H1 (cell line): ENCODE measurements around the gene RAB31. TPM values are rescaled to one million over a fixed set of nuclear protein-coding genes. Genes with fewer than 3 reads are reported as not detected.
A peak's percentile ranks its signal among the peaks of the same experiment; 100 is the strongest.

Experiments
- CTCF ChIA-PET: fragments of 300-600 bp; sonication (Branson Sonifier 250); formaldehyde crosslinking; loops from one replicate; lab custom pipeline; 2021; ENCODE audit not compliant: partially characterized antibody; lab: Charles Lee
- POLR2A ChIA-PET: fragments of 300-600 bp; sonication (Branson Sonifier 250); formaldehyde crosslinking; loops from one replicate; lab custom pipeline; 2021; ENCODE audit warnings: inconsistent platforms; ENCODE audit not compliant: partially characterized antibody; lab: Charles Lee
- DNase-seq, 2 experiments: peaks; one replicate each; pipeline versions ENCODE4 v3.0.0 to v3.0.0-alpha.2; 2010 to 2022; ENCODE audit warnings: low spot score in 2 of 2, low read depth in 1 of 2, mixed read lengths in 1 of 2
- FAIRE-seq: peaks from 2 replicates; lab custom pipeline; 2011; peaks lifted over from hg19 to GRCh38; lab: Jason Lieb, UNC
- H2AFZ ChIP-seq: 2 replicates; pipeline ENCODE4 v1.8.1; 2012; ENCODE audit warnings: low read length, inconsistent platforms
- H2AK5ac ChIP-seq: 2 replicates; pipeline ENCODE4 v1.6.1; 2013; ENCODE audit warnings: low read depth, low read length
- H2BK120ac ChIP-seq: replicated peaks from 2 replicates; pipeline ENCODE3; 2013; ENCODE audit warnings: low read depth, low read length, inconsistent platforms
- H2BK12ac ChIP-seq: 2 replicates; pipeline ENCODE4 v1.6.1; 2013; ENCODE audit warnings: low read depth, low read length
- H2BK15ac ChIP-seq: 2 replicates; pipeline ENCODE4 v1.6.1; 2013; ENCODE audit warnings: low read length
- H2BK20ac ChIP-seq: 2 replicates; pipeline ENCODE4 v1.6.1; 2013; ENCODE audit warnings: low read length
- H2BK5ac ChIP-seq: 2 replicates; pipeline ENCODE4 v1.6.1; 2013; ENCODE audit warnings: low read depth, low read length
- H3K14ac ChIP-seq: 2 replicates; pipeline ENCODE4 v1.6.1; 2013; ENCODE audit warnings: inconsistent platforms; ENCODE audit not compliant: insufficient read length
- H3K18ac ChIP-seq: 2 replicates; pipeline ENCODE4 v1.6.1; 2013; ENCODE audit warnings: low read length; ENCODE audit errors: extremely low read depth
- H3K23ac ChIP-seq: 2 replicates; pipeline ENCODE4 v1.6.1; 2013; ENCODE audit warnings: inconsistent platforms; ENCODE audit not compliant: insufficient read length
- H3K23me2 ChIP-seq: 2 replicates; pipeline ENCODE4 v1.6.1; 2013; ENCODE audit warnings: low read depth, low read length
- H3K27ac ChIP-seq: 2 replicates; pipeline ENCODE4 v1.6.1; 2011; ENCODE audit warnings: low read depth, low read length, inconsistent platforms
- H3K27me3 ChIP-seq, 4 experiments: replicated peaks in 1 of 4; 1 replicate in 1 of 4; 2 replicates in 3 of 4; pipeline versions ENCODE4 v1.6.1 to v1.8.1; 2011 to 2013; ENCODE audit warnings: low read length in 3 of 4, mild to moderate bottlenecking in 3 of 4, inconsistent platforms in 2 of 4, mixed read lengths in 2 of 4, moderate library complexity in 1 of 4; ENCODE audit not compliant: control insufficient read depth in 3 of 4, insufficient read depth in 3 of 4; ENCODE audit errors: extremely low read depth in 1 of 4
- H3K36me3 ChIP-seq, 4 experiments: 2 replicates each; pipeline versions ENCODE4 v1.6.1 to v1.8.1; 2011 to 2013; ENCODE audit warnings: mild to moderate bottlenecking in 4 of 4, low read length in 3 of 4, moderate library complexity in 2 of 4, control low read depth in 1 of 4, inconsistent platforms in 1 of 4; ENCODE audit not compliant: insufficient read depth in 4 of 4, control insufficient read depth in 2 of 4
- H3K4ac ChIP-seq: replicated peaks from 2 replicates; pipeline ENCODE3; 2013; ENCODE audit warnings: low read length, low read depth, mixed read lengths, inconsistent platforms; ENCODE audit not compliant: insufficient read length
- H3K4me1 ChIP-seq, 4 experiments: replicated peaks in 1 of 4; 1 replicate in 1 of 4; 2 replicates in 3 of 4; pipeline versions ENCODE4 v1.6.1 to v1.8.1; 2011 to 2013; ENCODE audit warnings: low read length in 3 of 4, inconsistent platforms in 2 of 4, mixed read lengths in 1 of 4; ENCODE audit not compliant: insufficient read depth in 4 of 4, control insufficient read depth in 3 of 4
- H3K4me2 ChIP-seq, 2 experiments: 2 replicates each; pipeline versions ENCODE4 v1.6.1 to v1.8.1; 2011 to 2013; ENCODE audit warnings: low read depth in 2 of 2, low read length in 2 of 2, control low read depth in 1 of 2, inconsistent platforms in 1 of 2, mild to moderate bottlenecking in 1 of 2; ENCODE audit not compliant: insufficient read depth in 1 of 2
- H3K4me3 ChIP-seq, 4 experiments: fragments of 200-600, 300-600 bp in 1 of 4; sonication (generic), shearing (Covaris generic), sonication (Bioruptor Twin) in 1 of 4; 2 replicates each; pipeline versions ENCODE4 v1.5.1 to v1.8.1; 2011 to 2016; ENCODE audit warnings: low read length in 4 of 4, low read depth in 3 of 4, control low read depth in 2 of 4, inconsistent platforms in 2 of 4, mild to moderate bottlenecking in 2 of 4, mixed read lengths in 1 of 4, moderate library complexity in 1 of 4; ENCODE audit not compliant: insufficient read depth in 2 of 4; ENCODE audit errors: extremely low read depth in 1 of 4
- H3K56ac ChIP-seq: replicated peaks from 2 replicates; pipeline ENCODE3; 2013; ENCODE audit warnings: low read depth, mild to moderate bottlenecking, mixed read lengths, low read length, inconsistent platforms; ENCODE audit not compliant: insufficient read length
- H3K79me1 ChIP-seq: 2 replicates; pipeline ENCODE4 v1.6.1; 2013; ENCODE audit warnings: low read depth, low read length, control low read depth
- H3K79me2 ChIP-seq, 2 experiments: 2 replicates each; pipeline versions ENCODE4 v1.6.1 to v1.8.1; 2012 to 2013; ENCODE audit warnings: low read length in 2 of 2, mild to moderate bottlenecking in 2 of 2, inconsistent platforms in 1 of 2; ENCODE audit not compliant: insufficient read depth in 2 of 2, control insufficient read depth in 1 of 2
- H3K9ac ChIP-seq, 4 experiments: replicated peaks in 1 of 4; 1 replicate in 1 of 4; 2 replicates in 3 of 4; pipeline versions ENCODE4 v1.6.1 to v1.8.1; 2011 to 2013; ENCODE audit warnings: low read depth in 3 of 4, low read length in 3 of 4, control low read depth in 2 of 4, mild to moderate bottlenecking in 2 of 4, moderate library complexity in 2 of 4, inconsistent platforms in 1 of 4; ENCODE audit errors: extremely low read depth in 1 of 4
- H3K9me3 ChIP-seq, 2 experiments: 2 replicates each; pipeline versions ENCODE4 v1.6.1 to v1.8.1; 2012 to 2013; ENCODE audit warnings: mild to moderate bottlenecking in 2 of 2, moderate library complexity in 2 of 2, control low read depth in 1 of 2, inconsistent platforms in 1 of 2, low read depth in 1 of 2, low read length in 1 of 2, mixed read lengths in 1 of 2; ENCODE audit not compliant: insufficient read depth in 2 of 2
- H4K20me1 ChIP-seq, 2 experiments: replicated peaks in 1 of 2; 2 replicates each; pipeline versions ENCODE3 to v1.8.1; 2011 to 2013; ENCODE audit warnings: inconsistent platforms in 2 of 2, low read length in 2 of 2, mild to moderate bottlenecking in 1 of 2; ENCODE audit not compliant: insufficient read depth in 2 of 2, control insufficient read depth in 1 of 2
- H4K5ac ChIP-seq: 2 replicates; pipeline ENCODE4 v1.6.1; 2013; ENCODE audit warnings: low read length, low read depth, mixed read lengths, inconsistent platforms; ENCODE audit not compliant: insufficient read length
- H4K8ac ChIP-seq: 2 replicates; pipeline ENCODE4 v1.8.0; 2013; ENCODE audit warnings: mild to moderate bottlenecking, moderate library complexity, low read length, inconsistent platforms; ENCODE audit not compliant: insufficient read depth; ENCODE audit errors: extremely low read depth
- H4K91ac ChIP-seq: replicated peaks from 2 replicates; pipeline ENCODE3; 2013; ENCODE audit warnings: low read length, mixed read lengths, inconsistent platforms; ENCODE audit not compliant: insufficient read length
- ASH2L ChIP-seq: fragments of 200-600, 300-600 bp; sonication (generic); IDR thresholded peaks from one replicate; pipeline ENCODE4 v1.7.1; 2017; ENCODE audit warnings: low read length
- BACH1 ChIP-seq: IDR thresholded peaks from 2 replicates; pipeline ENCODE4 v1.6.1; 2012; ENCODE audit warnings: low read length, improper control_type of control experiment
- EGR1 ChIP-seq: IDR thresholded peaks from 2 replicates; pipeline ENCODE4 v1.6.1; 2011; ENCODE audit warnings: low read depth, low read length, borderline replicate concordance
- FOSL1 ChIP-seq: IDR thresholded peaks from 2 replicates; pipeline ENCODE4 v1.6.1; 2011; ENCODE audit warnings: mild to moderate bottlenecking, low read depth, low read length, moderate library complexity; ENCODE audit not compliant: insufficient read depth
- GABPA ChIP-seq: IDR thresholded peaks from 2 replicates; pipeline ENCODE4 v1.6.1; 2011; ENCODE audit warnings: mild to moderate bottlenecking, low read length, moderate library complexity, borderline replicate concordance; ENCODE audit not compliant: insufficient read depth
- HDAC6 ChIP-seq: IDR thresholded peaks from one replicate; pipeline ENCODE4 v1.7.1; 2012; ENCODE audit warnings: low read depth, mild to moderate bottlenecking, inconsistent platforms, low read length, moderate library complexity
- JUN ChIP-seq: IDR thresholded peaks from 2 replicates; pipeline ENCODE4 v1.6.1; 2011; ENCODE audit warnings: low read depth, mild to moderate bottlenecking, improper control_type of control experiment, low read length
- MAFK ChIP-seq: IDR thresholded peaks from 2 replicates; pipeline ENCODE4 v1.6.1; 2012; ENCODE audit warnings: low read depth, mild to moderate bottlenecking, improper control_type of control experiment, low read length
- PHF8 ChIP-seq: fragments of 200-600 bp; sonication (generic); conservative IDR thresholded peaks from 2 replicates; pipeline ENCODE4 v1.7.1; 2012; ENCODE audit warnings: low read depth, mild to moderate bottlenecking, inconsistent platforms, low read length, moderate library complexity
- POU5F1 ChIP-seq: IDR thresholded peaks from 2 replicates; pipeline ENCODE4 v1.6.1; 2011; ENCODE audit warnings: low read depth, mild to moderate bottlenecking, low read length, moderate library complexity
- RNF2 ChIP-seq: fragments of 200-900, 300-1000 bp; sonication (generic); IDR thresholded peaks from 2 replicates; pipeline ENCODE4 v1.7.1; 2016; ENCODE audit warnings: borderline replicate concordance, low read depth, mild to moderate bottlenecking, antibody characterized with exemption, low read length; ENCODE audit not compliant: poor library complexity, severe bottlenecking; ENCODE audit errors: missing control alignments
- RXRA ChIP-seq: IDR thresholded peaks from 2 replicates; pipeline ENCODE4 v1.6.1; 2011; ENCODE audit warnings: low read depth, mild to moderate bottlenecking, low read length, moderate library complexity; ENCODE audit not compliant: insufficient read depth
- SIX5 ChIP-seq: IDR thresholded peaks from 2 replicates; pipeline ENCODE4 v1.6.1; 2011; ENCODE audit warnings: mild to moderate bottlenecking, low read depth, low read length
- SP4 ChIP-seq: IDR thresholded peaks from 2 replicates; pipeline ENCODE4 v1.6.1; 2012; ENCODE audit warnings: low read length, inconsistent platforms
- YY1 ChIP-seq: IDR thresholded peaks from 2 replicates; pipeline ENCODE4 v1.6.1; 2011; ENCODE audit warnings: low read depth, mild to moderate bottlenecking, low read length
- WGBS, 2 experiments: shearing (Covaris generic) in 1 of 2; methylation state at CpG; one replicate each; pipeline versions ENCODE4 v1.1.6 to v1.1.7; 2013 to 2015; ENCODE audit warnings: low lambda C conversion rate in 2 of 2, mixed read lengths in 2 of 2, inconsistent platforms in 1 of 2, low coverage in 1 of 2, missing lambda C conversion rate in 1 of 2; ENCODE audit not compliant: insufficient replicate concordance in 2 of 2, insufficient coverage in 1 of 2, insufficient read length in 1 of 2; ENCODE audit errors: extremely low coverage in 1 of 2, missing lambda C conversion rate in 1 of 2; 5-methylcytosine and 5-hydroxymethylcytosine counted together
- polyA plus RNA-seq, 7 experiments: library from polyadenylated mRNA; depleted of rRNA in 3 of 7; stranded (reverse) in 5 of 7; unstranded in 2 of 7; fragments of >200 nt in 5 of 7; fragments of 200-250 nt in 2 of 7; gene quantifications; 1 replicate in 5 of 7; 2 replicates in 1 of 7; 4 replicates in 1 of 7; pipeline versions ENCODE4 v1.2.1 to v1.2.3, GENCODE V29; 2011 to 2013; ENCODE audit warnings: missing spikeins in 2 of 7, mixed read lengths in 2 of 7
- total RNA-seq: library from RNA; stranded (reverse); fragmentation: NEBNext Ultra II Directional; extraction: Animal tissue kit (Norgen Biotek cat#: 25700); gene quantifications from 2 replicates; pipeline ENCODE4 v1.2.1, GENCODE V29; 2021

The RAB31 gene
- total and polyA plus RNA-seq, 2 of the 8 experiments (the other 6 are each of a cell fraction or from before 2014, with no cell fraction given): 15.2 to 40.9 TPM

DNA sequence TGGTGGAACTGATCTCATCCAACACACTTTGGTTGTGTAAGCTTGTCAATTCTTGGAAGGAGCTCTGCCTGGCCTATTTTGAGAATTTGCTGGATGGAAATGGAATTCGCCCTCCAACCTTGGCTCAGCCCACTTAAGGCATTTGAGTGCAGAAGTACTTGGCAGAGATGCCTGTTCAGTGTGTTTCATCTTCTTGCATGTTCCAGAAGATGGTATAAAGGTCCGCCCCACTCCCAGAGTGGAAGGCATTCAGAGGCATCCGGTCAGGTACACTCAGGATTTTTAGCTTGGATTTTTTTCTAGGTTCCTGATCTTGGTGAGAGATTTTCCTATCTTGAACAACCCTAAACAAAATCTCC lies 116.4 kb downstream of the RAB31 start:
- H4K20me1 ChIP-seq: peaks cover 0 to 4% of the 10 kb centered on the region in 2 experiments
- H3K27ac ChIP-seq: no peak overlapping the region
- no peak overlapping the region for H3K4me3 ChIP-seq
- FAIRE-seq (no peak), DNase-seq (no peak)
- no peak overlapping the region for H2AFZ ChIP-seq
- WGBS, 2 experiments: 94% methylated on average over 3 of the region's 3 CpGs; no CpG with 5 or more reads in 1 of the 2 experiments
- H3K27me3 ChIP-seq: no peaks in the 10 kb centered on the region
- CTCF ChIA-PET: no interaction called here
- H2BK120ac ChIP-seq: no peak overlapping the region
- no peak overlapping the region for H2BK20ac ChIP-seq
- H3K36me3 ChIP-seq: no peaks in the 10 kb centered on the region; a peak in 1 of 8 replicates
- 0 out of 2 replicates have a peak overlapping the region, but pooled peaks have one; percentile 36 for H2BK15ac ChIP-seq
- H3K79me1 ChIP-seq: no peaks in the 10 kb centered on the region; the same call in 1 of the 2 replicates
- no peak overlapping the region for H2BK12ac ChIP-seq
- H3K23me2 ChIP-seq: peaks cover 4% of the 10 kb centered on the region; the same call in 1 of the 2 replicates
- no peaks in the 10 kb centered on the region; a peak in 1 of 7 replicates for H3K4me1 ChIP-seq
- no peaks in the 10 kb centered on the region for H3K79me2 ChIP-seq
- H4K5ac ChIP-seq: no peak overlapping the region
- H3K9me3 ChIP-seq: no peaks in the 10 kb centered on the region
- no peak overlapping the region for H4K8ac ChIP-seq
- no peak overlapping the region for H3K4ac ChIP-seq
- no peak overlapping the region for H3K14ac ChIP-seq
- no peak overlapping the region for H4K91ac ChIP-seq
- H3K9ac ChIP-seq: peak overlapping the region in 1 of 4 experiments; percentile 11; a peak in 1 of 7 replicates
- peak overlapping the region; percentile 58; the same call in 1 of the 2 replicates for H2AK5ac ChIP-seq
- peak overlapping the region; percentile 97 for H3K56ac ChIP-seq
- POLR2A ChIA-PET: interaction anchor here (1.3 kb wide), 1 partner anchor 11 kb away, joined by 5 read pairs; no protein-coding TSS in a partner anchor
- no peak overlapping the region for H3K4me2 ChIP-seq
- H3K23ac ChIP-seq: no peak overlapping the region
- no peak overlapping the region for H3K18ac ChIP-seq
- H2BK5ac ChIP-seq: no peak overlapping the region
- no peak for TF ChIP-seq RNF2
- TF ChIP-seq RXRA: no peak
- no peak for TF ChIP-seq POU5F1
- no peak for TF ChIP-seq PHF8
- TF ChIP-seq JUN: no peak
- TF ChIP-seq SIX5: no peak
- no peak for TF ChIP-seq FOSL1
- no peak for TF ChIP-seq GABPA
- TF ChIP-seq YY1: no peak
- no peak for TF ChIP-seq ASH2L
- TF ChIP-seq BACH1: no peak
- no peak for TF ChIP-seq HDAC6
- TF ChIP-seq SP4: no peak
- TF ChIP-seq MAFK: no peak
- TF ChIP-seq EGR1: no peak
